Psoas muscle (tissue), 8 donors: ENCODE data around the gene FKBP8. TPM values are rescaled to one million over a fixed set of nuclear protein-coding genes. Genes with fewer than 3 reads are reported as not detected.

Experiments used
- ATAC-seq, 4 donors: fragments of 200-7000 bp; cut with Tn5 transposase; one replicate each; pipeline ENCODE4 v1.9.1; 2020; ENCODE audit warnings: moderate library complexity in 3 of 4, mild to moderate bottlenecking in 2 of 4
- DNase-seq, 2 donors: peaks; one replicate each; pipeline ENCODE4 v3.0.0-alpha.2; 2020
- H3K27ac ChIP-seq: fragments of 200-600 bp; one replicate; pipeline ENCODE4 v1.8.0; 2022
- H3K27me3 ChIP-seq, 3 donors: fragments of 200-600 bp in 1 of 3; one replicate each; pipeline versions ENCODE4 v1.6.1 to v1.8.0; 2013 to 2022; ENCODE audit warnings: low read length in 2 of 3, mild to moderate bottlenecking in 2 of 3, moderate library complexity in 1 of 3; ENCODE audit not compliant: insufficient read depth in 3 of 3
- H3K36me3 ChIP-seq, 2 donors: fragments of 200-600 bp in 1 of 2; one replicate each; pipeline versions ENCODE4 v1.6.1 to v1.8.0; 2013 to 2022; ENCODE audit warnings: low read depth in 1 of 2, mild to moderate bottlenecking in 1 of 2, moderate library complexity in 1 of 2; ENCODE audit not compliant: insufficient read depth in 1 of 2
- H3K4me1 ChIP-seq: fragments of 200-600 bp; one replicate; pipeline ENCODE4 v1.8.0; 2022
- H3K4me3 ChIP-seq: fragments of 200-600 bp; one replicate; pipeline ENCODE4 v1.8.0; 2022; ENCODE audit warnings: mild to moderate bottlenecking
- H3K9me3 ChIP-seq: fragments of 200-600 bp; one replicate; pipeline ENCODE4 v1.8.0; 2022
- WGBS, 3 donors: extraction: QIAGEN DNeasy Blood & Tissue Kit; methylation state at CpG; one replicate each; pipeline versions ENCODE4 v1.1.6 to v1.1.7; 2013; 5-methylcytosine and 5-hydroxymethylcytosine counted together
- intact Hi-C, 2 donors: fragments of 100-400 bp; cut with DNase I; formaldehyde crosslinking; loops; one replicate each; pipeline versions ENCODE4 v1.11.0 to v1.14.2; 2022
- polyA plus RNA-seq, 3 donors: library from polyadenylated mRNA; stranded (reverse); fragments of 200-250 nt; gene quantifications; one replicate each; pipeline ENCODE4 v1.2.3, GENCODE V29; 2013
- total RNA-seq, 4 donors: library from RNA; stranded (reverse); fragmentation: NEBNext Ultra II Directional in 2 of 4; extraction: Animal tissue kit (Norgen Biotek cat#: 25700) in 2 of 4; gene quantifications; one replicate each; pipeline versions ENCODE4 v1.2.1 to v1.2.4, GENCODE V29; 2021 to 2023
- TF ChIP-seq, protein P1 (sequence below): fragments of 200-600 bp; IDR thresholded peaks from one replicate; pipeline ENCODE4 v1.8.0; 2022; ENCODE audit warnings: antibody characterized with exemption
- donor health status: healthy with polysubstance abuse.
- donor health status: DM: no; HTN: no; CAD: no; lungs with moderate emphysema.
- donor health status: Bipolar disorder and iron deficiency.
- donor health status: healthy.
- donor health status: DM: yes; HTN: yes; CAD: no.
- donor health status: DM: no; HTN: no; CAD: no.
- donor health status: DM: no; HTN: no; CAD: no.
- donor health status: DM: yes; HTN: yes; CAD: no.

Gene FKBP8
- total and polyA plus RNA-seq, 7 donors: 92.8 to 143 (median 130) TPM

DNA sequence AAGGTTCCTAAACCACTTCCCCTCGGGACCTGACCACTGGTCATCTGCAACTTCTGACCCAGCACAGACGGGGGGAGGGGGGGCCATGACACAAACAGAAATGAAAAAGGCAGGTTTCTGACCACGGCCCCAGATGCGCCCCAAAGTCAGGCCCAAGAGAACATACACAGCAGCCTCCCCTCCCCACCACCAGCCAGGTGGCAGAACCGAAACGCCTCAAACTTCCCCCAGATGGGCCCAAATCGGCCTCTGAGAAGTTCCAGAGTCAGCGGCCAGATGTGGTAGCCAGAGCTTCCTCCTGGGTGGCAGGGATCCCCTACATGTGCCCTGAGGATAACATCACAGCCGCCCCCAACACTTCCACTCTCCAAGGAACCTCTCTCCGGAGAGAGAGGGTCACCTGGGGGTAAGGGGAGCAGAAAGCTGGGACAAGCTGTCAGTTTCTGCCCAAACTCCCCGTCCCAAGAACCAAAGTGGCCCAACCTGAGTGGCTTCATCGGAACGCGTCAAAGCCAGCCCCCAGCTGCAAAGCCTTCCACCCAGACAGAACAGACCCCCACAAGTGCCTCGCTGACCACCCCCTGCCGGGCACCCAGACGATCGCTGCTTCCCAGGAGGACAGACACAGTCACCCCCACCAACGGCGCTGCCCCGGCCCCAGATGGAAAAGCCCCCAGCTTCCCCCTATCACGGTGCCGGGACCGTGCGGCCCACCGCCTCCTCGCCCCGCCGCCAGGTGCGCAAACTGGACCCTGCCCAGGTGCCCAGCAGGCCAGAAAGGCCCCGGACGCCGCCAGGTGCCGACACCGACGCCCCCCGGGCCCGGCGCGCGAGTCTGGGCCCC, 22.3 kb downstream of the FKBP8 start:
- H3K27ac ChIP-seq: peak overlapping the region; percentile 98
- intact Hi-C loops: loop anchor here (5.0 kb wide), 1 partner anchor 36 kb away; the partner anchor contains the start of gene KXD1 (in 2 of the 2)

DNA sequence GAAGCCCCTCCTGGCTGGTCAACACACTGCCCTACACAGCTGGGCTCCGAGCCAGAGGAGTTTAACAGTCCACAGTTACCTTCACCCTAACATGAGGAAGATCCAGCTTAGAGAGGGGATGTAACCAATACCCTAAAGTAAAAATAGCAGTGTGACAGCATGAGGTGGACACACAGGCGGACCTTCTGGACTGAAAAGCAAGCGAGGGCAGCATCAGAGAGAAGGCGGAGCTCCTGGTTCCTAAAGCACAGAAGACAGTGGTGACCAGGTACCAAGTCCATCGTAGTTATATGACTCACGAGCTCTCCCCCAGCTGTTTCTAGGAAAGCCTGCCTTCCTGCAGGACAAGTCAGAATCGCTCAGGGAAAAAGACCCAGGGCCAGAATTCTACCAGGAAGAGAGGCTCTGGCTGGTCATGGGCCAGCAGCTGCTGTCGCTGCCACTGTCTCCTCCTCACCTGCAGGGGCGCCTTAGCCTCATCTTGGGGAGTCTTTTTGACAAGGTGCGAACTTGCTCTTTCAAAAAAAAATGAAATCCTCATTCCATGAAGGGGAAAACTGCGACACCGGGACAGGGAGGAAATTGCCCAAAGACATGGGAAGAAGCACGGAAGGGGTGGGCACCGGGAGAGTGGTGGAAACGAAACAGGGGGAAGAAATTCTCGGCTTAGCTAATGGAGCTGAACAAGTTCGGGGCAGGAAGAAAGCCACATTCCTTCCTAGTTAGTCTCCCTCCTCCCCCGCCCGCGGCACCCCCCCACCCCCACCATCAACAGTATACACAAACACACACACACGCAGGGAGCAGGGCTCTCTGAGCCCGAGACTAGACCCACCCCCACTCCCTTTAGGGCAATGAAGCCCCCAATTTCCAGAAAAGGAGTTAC, 23.2 kb downstream of the FKBP8 start:
- 3 to 8% (median 3%) methylated on average over 21 to 22 of the region's 22 CpGs for WGBS, 3 donors
- no peaks in the 10 kb centered on the region for H3K36me3 ChIP-seq
- H3K4me1 ChIP-seq: peaks cover 48% of the 10 kb centered on the region
- intact Hi-C loops: loop anchor here (2.0 to 5.0 kb wide), 4 partner anchors 37 to 52 kb away; partner anchors contain the start of genes KXD1 (in 2 of the 2) and UBA52 (in 1 of the 2)
- TF ChIP-seq, protein P1, sequence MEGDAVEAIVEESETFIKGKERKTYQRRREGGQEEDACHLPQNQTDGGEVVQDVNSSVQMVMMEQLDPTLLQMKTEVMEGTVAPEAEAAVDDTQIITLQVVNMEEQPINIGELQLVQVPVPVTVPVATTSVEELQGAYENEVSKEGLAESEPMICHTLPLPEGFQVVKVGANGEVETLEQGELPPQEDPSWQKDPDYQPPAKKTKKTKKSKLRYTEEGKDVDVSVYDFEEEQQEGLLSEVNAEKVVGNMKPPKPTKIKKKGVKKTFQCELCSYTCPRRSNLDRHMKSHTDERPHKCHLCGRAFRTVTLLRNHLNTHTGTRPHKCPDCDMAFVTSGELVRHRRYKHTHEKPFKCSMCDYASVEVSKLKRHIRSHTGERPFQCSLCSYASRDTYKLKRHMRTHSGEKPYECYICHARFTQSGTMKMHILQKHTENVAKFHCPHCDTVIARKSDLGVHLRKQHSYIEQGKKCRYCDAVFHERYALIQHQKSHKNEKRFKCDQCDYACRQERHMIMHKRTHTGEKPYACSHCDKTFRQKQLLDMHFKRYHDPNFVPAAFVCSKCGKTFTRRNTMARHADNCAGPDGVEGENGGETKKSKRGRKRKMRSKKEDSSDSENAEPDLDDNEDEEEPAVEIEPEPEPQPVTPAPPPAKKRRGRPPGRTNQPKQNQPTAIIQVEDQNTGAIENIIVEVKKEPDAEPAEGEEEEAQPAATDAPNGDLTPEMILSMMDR: peak; percentile 46
- DNase-seq (peak; percentile 74 to 86), ATAC-seq (peak; percentile 62 to 70 (median 68))
- no peaks in the 10 kb centered on the region for H3K9me3 ChIP-seq
- peak overlapping the region; percentile 98 for H3K27ac ChIP-seq
- no peaks in the 10 kb centered on the region for H3K27me3 ChIP-seq
- peak overlapping the region; percentile 100 for H3K4me3 ChIP-seq

More for the DNA sequence above, 22.3 kb downstream of the FKBP8 start:
- DNase-seq (peak; percentile 53 to 74), ATAC-seq (peak in 2 of 4 donors; percentile 0 to 1)
- Histone ChIP-seq H3K4me1 (peaks cover 40% of the 10 kb centered on the region), H3K4me3 (peak overlapping the region; percentile 100), H3K27me3 (no peaks in the 10 kb centered on the region), H3K36me3 (no peaks in the 10 kb centered on the region), H3K9me3 (no peaks in the 10 kb centered on the region)
- WGBS, 3 donors: 1% methylated on average over 38 to 41 of the region's 41 CpGs
- TF ChIP-seq, protein P1: no peak

DNA sequence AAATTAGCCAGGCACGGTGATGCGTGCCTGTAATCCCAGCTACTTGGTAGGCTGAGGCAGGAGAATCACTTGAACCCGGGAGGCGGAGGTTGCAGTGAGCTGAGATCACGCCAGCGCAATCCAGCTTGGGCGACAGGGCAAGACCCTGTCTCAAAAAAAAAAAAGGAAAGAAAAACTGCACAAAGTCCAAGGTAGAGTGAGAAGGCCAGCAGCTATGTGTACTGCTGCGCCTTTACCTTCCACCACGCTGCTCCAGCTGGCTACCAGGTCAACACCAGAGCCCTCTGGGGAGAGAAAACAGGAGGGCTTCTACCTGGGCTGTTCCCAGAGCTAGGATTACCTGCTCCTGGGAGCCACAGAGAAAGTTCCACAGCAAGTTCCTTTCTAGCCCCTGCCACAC, 24.7 kb downstream of the FKBP8 start:
- H3K27ac ChIP-seq: peak overlapping the region; percentile 98
- no peak for ATAC-seq

DNA sequence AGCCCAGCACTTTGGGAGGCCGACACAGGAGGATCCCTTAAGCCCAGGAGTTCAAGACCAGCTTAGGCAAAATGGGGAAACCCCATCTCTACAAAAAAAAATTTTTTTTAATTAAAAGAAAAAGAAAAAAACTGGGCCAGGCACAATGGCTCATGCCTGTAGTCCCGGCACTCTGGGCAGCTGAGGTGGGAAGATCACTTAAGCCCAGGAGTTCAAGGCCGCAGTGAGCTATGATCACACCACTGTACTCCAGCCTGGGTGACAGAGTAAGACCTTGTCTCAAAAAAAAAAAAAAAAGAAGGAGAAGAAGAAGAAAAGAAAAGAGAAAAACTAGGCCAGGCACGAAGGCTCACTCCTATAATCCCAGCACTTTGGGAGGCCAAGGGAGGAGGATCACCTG, 25.8 kb downstream of the FKBP8 start:
- DNase-seq: no peak
- Histone ChIP-seq H3K4me3 (no peak overlapping the region), H3K4me1 (peaks cover 73% of the 10 kb centered on the region), H3K9me3 (no peaks in the 10 kb centered on the region), H3K27me3 (no peaks in the 10 kb centered on the region), H3K36me3 (no peaks in the 10 kb centered on the region), H3K27ac (peak overlapping the region; percentile 98)
- ATAC-seq: no peak
- intact Hi-C loops: loop anchor here (2.0 to 5.0 kb wide), 3 partner anchors 35 to 55 kb away; partner anchors contain the start of gene UBA52 (in 1 of the 2)
- TF ChIP-seq, protein P1: no peak
- 92 to 98% (median 95%) methylated on average over 4 of the region's 4 CpGs for WGBS, 3 donors

More for the DNA sequence above, 24.7 kb downstream of the FKBP8 start:
- H3K9me3 ChIP-seq: no peaks in the 10 kb centered on the region
- intact Hi-C loops: loop anchor here (2.0 to 5.0 kb wide), 3 partner anchors 36 to 54 kb away; partner anchors contain the start of gene UBA52 (in 1 of the 2)
- TF ChIP-seq, protein P1: no peak
- 90 to 94% (median 92%) methylated on average over 9 of the region's 9 CpGs for whole genome bisulfite sequencing, 3 donors
- H3K4me1 ChIP-seq: peaks cover 62% of the 10 kb centered on the region
- DNase-seq: no peak
- H3K27me3 ChIP-seq: no peaks in the 10 kb centered on the region
- peak overlapping the region; percentile 100 for H3K4me3 ChIP-seq
- no peaks in the 10 kb centered on the region for H3K36me3 ChIP-seq
